PFSK-1 (cell line): ENCODE results near the gene NBEAL2.

ENCODE experiments used
- FOXP2 ChIP-seq: optimal IDR thresholded peaks from 2 replicates; pipeline ENCODE3; 2011; ENCODE audit warnings: borderline replicate concordance, control low read depth, inconsistent platforms; ENCODE audit not compliant: insufficient read depth; ENCODE audit errors: extremely low read length, extremely low read depth
- POLR2AphosphoS5 ChIP-seq: IDR thresholded peaks from 2 replicates; pipeline ENCODE4 v1.6.1; 2012; ENCODE audit warnings: low read depth, mild to moderate bottlenecking, control low read depth, low read length, moderate library complexity
- REST ChIP-seq, 2 experiments: IDR thresholded peaks; 2 replicates each; pipeline versions ENCODE4 v1.6.1 to v1.8.0; 2011 to 2012; ENCODE audit warnings: low read depth in 2 of 2, low read length in 2 of 2, control low read depth in 1 of 2, inconsistent platforms in 1 of 2, mild to moderate bottlenecking in 1 of 2, moderate library complexity in 1 of 2; ENCODE audit not compliant: insufficient read depth in 1 of 2
- SIN3A ChIP-seq: IDR thresholded peaks from 2 replicates; pipeline ENCODE4 v1.6.1; 2012; ENCODE audit warnings: mild to moderate bottlenecking, low read length, moderate library complexity, borderline replicate concordance; ENCODE audit not compliant: insufficient read depth
- TAF1 ChIP-seq: IDR thresholded peaks from 2 replicates; pipeline ENCODE4 v1.6.1; 2012; ENCODE audit warnings: low read length, control low read depth, borderline replicate concordance; ENCODE audit not compliant: insufficient read depth

The NBEAL2 gene

GRCh38 chr3:46994801-46995731, 15.6 kb downstream of the NBEAL2 start:
- TF ChIP-seq REST (IDR thresholded peaks at IDR 0.05; ENCODE audit: insufficient read depth in 1 of 2, low read depth in 2 of 2, low read length in 2 of 2) (no peak), FOXP2 (no peak), POLR2AphosphoS5 (no peak), TAF1 (no peak), SIN3A (no peak)

GRCh38 chr3:46995901-46996562, 16.6 kb downstream of the NBEAL2 start:
- TF ChIP-seq TAF1 = no peak
- no peak for TF ChIP-seq SIN3A
- TF ChIP-seq FOXP2 = no peak
- TF ChIP-seq REST (IDR thresholded peaks at IDR 0.05; ENCODE audit: insufficient read depth in 1 of 2, low read depth in 2 of 2, low read length in 2 of 2) = no peak
- no peak for TF ChIP-seq POLR2AphosphoS5

- TF ChIP-seq SIN3A (no peak), FOXP2 (no peak), TAF1 (no peak), POLR2AphosphoS5 (no peak), REST (IDR thresholded peaks at IDR 0.05; ENCODE audit: insufficient read depth in 1 of 2, low read depth in 2 of 2, low read length in 2 of 2) (no peak)
These were observed 17.4 kb downstream of the NBEAL2 start for GRCh38 chr3:46996689-46997452.

- TF ChIP-seq REST (IDR thresholded peaks at IDR 0.05; ENCODE audit: insufficient read depth in 1 of 2, low read depth in 2 of 2, low read length in 2 of 2) = no peak
- no peak for TF ChIP-seq POLR2AphosphoS5
- no peak for TF ChIP-seq FOXP2
- no peak for TF ChIP-seq SIN3A
- TF ChIP-seq TAF1 = no peak
These were observed 18.1 kb downstream of the NBEAL2 start for GRCh38 chr3:46997453-46998091.
